A673 (cell line): ENCODE measurements around the gene HERPUD2. TPM values are rescaled to one million over a fixed set of nuclear protein-coding genes. Genes with fewer than 3 reads are reported as not detected.
A peak's percentile ranks its signal among the peaks of the same experiment; 100 is the strongest.

Source experiments
- BruUV-seq: library from RNA; stranded (reverse); fragments of 400-500 nt; replicated peaks from 2 replicates; lab custom pipeline; 2021; lab: Mats Ljungman, UMichigan
- CTCF ChIA-PET: fragments of 300-600 bp; sonication (Branson Sonifier 250); formaldehyde crosslinking; loops from one replicate; lab custom pipeline; 2022; ENCODE audit warnings: antibody characterized with exemption; lab: Charles Lee
- POLR2A ChIA-PET: fragments of 300-600 bp; sonication (Branson Sonifier 250); formaldehyde crosslinking; loops from one replicate; lab custom pipeline; 2022; ENCODE audit warnings: antibody characterized with exemption; ENCODE audit not compliant: low non-redundant PET; lab: Charles Lee
- DNase-seq: peaks from one replicate; pipeline ENCODE4 v3.0.0-alpha.2; 2015; ENCODE audit warnings: low spot score
- H3K27ac ChIP-seq: fragments of 200-600 bp; sonication (generic); 2 replicates; pipeline ENCODE4 v1.5.1; 2016; ENCODE audit warnings: mixed run types, low read depth, mild to moderate bottlenecking, mixed read lengths, antibody characterized with exemption, low read length; ENCODE audit not compliant: poor library complexity, severe bottlenecking
- H3K27me3 ChIP-seq: fragments of 200-600 bp; sonication (generic); replicated peaks from 2 replicates; pipeline ENCODE4 v1.6.1; 2017; ENCODE audit warnings: mixed run types, low read depth, mild to moderate bottlenecking, mixed read lengths, antibody characterized with exemption, low read length; ENCODE audit not compliant: insufficient read depth, poor library complexity
- H3K36me3 ChIP-seq: fragments of 200-600 bp; sonication (generic); 2 replicates; pipeline ENCODE4 v1.6.1; 2016; ENCODE audit warnings: mixed run types, mild to moderate bottlenecking, mixed read lengths, antibody characterized with exemption, low read length; ENCODE audit not compliant: insufficient read depth, poor library complexity, severe bottlenecking
- H3K4me1 ChIP-seq: fragments of 200-600 bp; sonication (generic); 2 replicates; pipeline ENCODE4 v1.6.1; 2017; ENCODE audit warnings: mixed run types, mild to moderate bottlenecking, mixed read lengths, antibody characterized with exemption, low read length; ENCODE audit not compliant: insufficient read depth, poor library complexity, severe bottlenecking
- H3K4me3 ChIP-seq: fragments of 200-600 bp; sonication (generic); 2 replicates; pipeline ENCODE4 v1.5.1; 2016; ENCODE audit warnings: low read depth, mixed run types, mild to moderate bottlenecking, mixed read lengths, low read length; ENCODE audit not compliant: poor library complexity, severe bottlenecking
- H3K9me3 ChIP-seq: fragments of 200-600 bp; sonication (generic); 2 replicates; pipeline ENCODE4 v1.6.1; 2016; ENCODE audit warnings: mixed run types, low read depth, mild to moderate bottlenecking, mixed read lengths, antibody characterized with exemption, low read length; ENCODE audit not compliant: poor library complexity, severe bottlenecking
- EZH2 ChIP-seq: fragments of 200-600 bp; sonication (generic); IDR thresholded peaks from 2 replicates; pipeline ENCODE4 v1.6.1; 2017; ENCODE audit warnings: borderline replicate concordance, low read depth, mild to moderate bottlenecking, mixed read lengths, antibody characterized with exemption, low read length; ENCODE audit not compliant: poor library complexity, severe bottlenecking
- intact Hi-C: fragments of 100-400 bp; cut with micrococcal nuclease; formaldehyde crosslinking; loops from one replicate; pipeline ENCODE4 v1.10.0; 2022; ENCODE audit not compliant: unreplicated experiment
- total RNA-seq: library from RNA; stranded (reverse); gene quantifications from 2 replicates; pipeline ENCODE4 v1.2.3, GENCODE V29; 2021
- TF ChIP-seq, protein P1 (sequence below): fragments of 300-800, 200-600 bp; sonication (generic); conservative IDR thresholded peaks from 2 replicates; pipeline ENCODE4 v1.5.1; 2017; ENCODE audit warnings: low read depth, mild to moderate bottlenecking, antibody characterized with exemption, low read length, moderate library complexity, mixed read lengths

HERPUD2 gene
- total RNA-seq, 1 experiment from 2014 or later: 23.3 TPM

DNA sequence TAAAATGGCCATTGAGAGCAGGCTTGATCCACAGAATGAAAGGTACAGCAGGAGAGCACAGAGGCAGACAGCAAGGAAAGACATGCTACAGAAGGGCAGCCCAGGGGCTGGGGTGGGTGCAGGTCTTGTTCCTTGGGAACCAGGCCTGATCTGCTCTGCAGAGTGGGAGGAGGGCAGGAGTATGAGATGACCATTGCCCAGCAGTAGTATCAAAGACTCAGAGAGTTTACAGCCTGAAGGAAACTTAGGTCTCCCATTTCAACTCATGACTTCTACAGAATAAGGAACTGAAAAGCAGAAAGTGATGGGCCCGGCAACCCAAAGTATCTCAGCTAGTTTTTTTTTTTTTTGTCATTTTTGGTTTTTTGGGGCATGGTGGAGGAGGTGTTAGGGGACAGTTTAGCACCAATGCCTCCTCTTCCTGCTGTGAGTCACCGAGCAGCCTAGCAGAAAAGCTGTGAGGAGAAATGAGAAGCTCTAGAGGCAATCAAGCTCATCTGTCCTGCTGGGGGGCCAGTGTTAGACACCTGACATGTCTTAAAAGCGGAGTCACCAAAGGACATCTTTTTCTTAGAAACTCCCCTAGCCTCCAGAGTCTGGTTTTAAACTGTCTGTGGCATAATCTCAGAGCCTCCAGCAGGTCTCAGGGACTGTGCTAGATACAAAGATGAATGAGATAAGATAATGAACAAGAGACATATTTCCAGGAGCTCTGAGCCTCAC, 34.3 kb upstream of the HERPUD2 start:
- no peak for DNase-seq
- H3K27ac ChIP-seq: no peak overlapping the region
- H3K36me3 ChIP-seq: no peaks in the 10 kb centered on the region
- TF ChIP-seq, protein P1, sequence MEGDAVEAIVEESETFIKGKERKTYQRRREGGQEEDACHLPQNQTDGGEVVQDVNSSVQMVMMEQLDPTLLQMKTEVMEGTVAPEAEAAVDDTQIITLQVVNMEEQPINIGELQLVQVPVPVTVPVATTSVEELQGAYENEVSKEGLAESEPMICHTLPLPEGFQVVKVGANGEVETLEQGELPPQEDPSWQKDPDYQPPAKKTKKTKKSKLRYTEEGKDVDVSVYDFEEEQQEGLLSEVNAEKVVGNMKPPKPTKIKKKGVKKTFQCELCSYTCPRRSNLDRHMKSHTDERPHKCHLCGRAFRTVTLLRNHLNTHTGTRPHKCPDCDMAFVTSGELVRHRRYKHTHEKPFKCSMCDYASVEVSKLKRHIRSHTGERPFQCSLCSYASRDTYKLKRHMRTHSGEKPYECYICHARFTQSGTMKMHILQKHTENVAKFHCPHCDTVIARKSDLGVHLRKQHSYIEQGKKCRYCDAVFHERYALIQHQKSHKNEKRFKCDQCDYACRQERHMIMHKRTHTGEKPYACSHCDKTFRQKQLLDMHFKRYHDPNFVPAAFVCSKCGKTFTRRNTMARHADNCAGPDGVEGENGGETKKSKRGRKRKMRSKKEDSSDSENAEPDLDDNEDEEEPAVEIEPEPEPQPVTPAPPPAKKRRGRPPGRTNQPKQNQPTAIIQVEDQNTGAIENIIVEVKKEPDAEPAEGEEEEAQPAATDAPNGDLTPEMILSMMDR: no peak
- TF ChIP-seq EZH2: no peak
- H3K27me3 ChIP-seq: no peaks in the 10 kb centered on the region
- H3K4me3 ChIP-seq: no peak overlapping the region
- ChIA-PET POLR2A (no interaction called here), CTCF (no interaction called here)
- BruUV-seq: no TSS peak
- intact Hi-C loops: no loop called here
- no peaks in the 10 kb centered on the region for H3K9me3 ChIP-seq
- peaks cover 4% of the 10 kb centered on the region for H3K4me1 ChIP-seq

GRCh38 chr7:35728412-35729060, 33.6 kb upstream of the HERPUD2 start:
- no TSS peak for BruUV-seq
- no peaks in the 10 kb centered on the region for H3K4me1 ChIP-seq
- CTCF ChIA-PET: no interaction called here
- TF ChIP-seq EZH2: no peak
- intact Hi-C loops: no loop called here
- H3K27ac ChIP-seq: no peak overlapping the region
- no peak for DNase-seq
- H3K36me3 ChIP-seq: no peaks in the 10 kb centered on the region
- no peaks in the 10 kb centered on the region for H3K9me3 ChIP-seq
- no peaks in the 10 kb centered on the region for H3K27me3 ChIP-seq
- H3K4me3 ChIP-seq: no peak overlapping the region
- POLR2A ChIA-PET: no interaction called here

GRCh38 chr7:35727571-35727970, 32.6 kb upstream of the HERPUD2 start:
- Histone ChIP-seq H3K27me3 (no peaks in the 10 kb centered on the region), H3K4me3 (no peak overlapping the region), H3K36me3 (no peaks in the 10 kb centered on the region), H3K27ac (no peak overlapping the region), H3K9me3 (no peaks in the 10 kb centered on the region), H3K4me1 (peaks cover 1% of the 10 kb centered on the region)
- no peak for TF ChIP-seq EZH2
- TF ChIP-seq, protein P1: no peak
- peak; percentile 67 for DNase-seq
- CTCF ChIA-PET: no interaction called here
- POLR2A ChIA-PET: no interaction called here
- intact Hi-C loops: no loop called here
- no TSS peak for BruUV-seq
